K562 (cell line): ENCODE results near the gene PPA2. TPM values are rescaled to one million over a fixed set of nuclear protein-coding genes. Genes with fewer than 3 reads are reported as not detected.

Experiments
- CBX8 ChIP-seq: fragments of 200-600 bp; sonication (generic); IDR thresholded peaks from 2 replicates; pipeline ENCODE4 v1.6.1; 2012; ENCODE audit warnings: borderline replicate concordance, mixed run types, low read depth, mild to moderate bottlenecking, moderate library complexity, mixed read lengths, low read length, control low read depth, inconsistent platforms; ENCODE audit not compliant: poor library complexity, severe bottlenecking; ENCODE audit errors: extremely low read depth
- CCAR2 ChIP-seq: fragments of 200-400 bp; formaldehyde crosslinking; IDR thresholded peaks from 2 replicates; pipeline ENCODE4 v1.6.1; 2017; ENCODE audit warnings: mild to moderate bottlenecking, low read depth, low read length
- CTCF ChIP-seq, 3 experiments: IDR thresholded peaks in 2 of 3; conservative IDR thresholded peaks in 1 of 3; 2 replicates each; pipeline ENCODE4 v1.5.1; 2011 to 2012; ENCODE audit warnings: low read length in 3 of 3, mild to moderate bottlenecking in 3 of 3, control low read depth in 2 of 3, improper control_type of control experiment in 1 of 3, inconsistent platforms in 1 of 3, low read depth in 1 of 3, mixed read lengths in 1 of 3, moderate library complexity in 1 of 3; ENCODE audit not compliant: insufficient read depth in 2 of 3
- FOXA3 ChIP-seq, 2 experiments: fragments of 450-650 bp in 1 of 2; sonication (generic) in 1 of 2; formaldehyde crosslinking; IDR thresholded peaks in 1 of 2; conservative IDR thresholded peaks in 1 of 2; 2 replicates each; pipeline versions ENCODE4 v1.4.0 to v1.8.0; 2020 to 2022; ENCODE audit warnings: mild to moderate bottlenecking in 2 of 2, missing genetic modification reagents in 1 of 2
- FUS ChIP-seq: fragments of 200-400 bp; formaldehyde crosslinking; optimal IDR thresholded peaks from 2 replicates; pipeline ENCODE3; 2017; ENCODE audit warnings: low read depth, low read length
- HNRNPK ChIP-seq: fragments of 200-400 bp; formaldehyde crosslinking; IDR thresholded peaks from one replicate; pipeline ENCODE4 v1.6.1; 2018; ENCODE audit warnings: mild to moderate bottlenecking, low read depth, low read length; ENCODE audit not compliant: poor library complexity, severe bottlenecking
- IRF1 ChIP-seq: sonication (generic); formaldehyde crosslinking; IDR thresholded peaks from 2 replicates; pipeline ENCODE4 v1.8.0; 2022; ENCODE audit warnings: missing genetic modification reagents, mild to moderate bottlenecking, borderline replicate concordance
- IRF2 ChIP-seq: sonication (generic); formaldehyde crosslinking; IDR thresholded peaks from 2 replicates; pipeline ENCODE4 v1.8.1; 2022; ENCODE audit warnings: mild to moderate bottlenecking, missing genetic modification reagents
- MGA ChIP-seq: fragments of 450-650 bp; IDR thresholded peaks from 2 replicates; pipeline ENCODE4 v1.6.1; 2016; ENCODE audit warnings: mild to moderate bottlenecking, moderate library complexity
- SMARCE1 ChIP-seq: fragments of 450-650 bp; IDR thresholded peaks from 2 replicates; pipeline ENCODE4 v1.7.1; 2016; ENCODE audit warnings: mild to moderate bottlenecking
- SNRNP70 ChIP-seq: fragments of 200-400 bp; formaldehyde crosslinking; optimal IDR thresholded peaks from 2 replicates; pipeline ENCODE3; 2017; ENCODE audit warnings: low read depth, low read length
- ZNF695 ChIP-seq: fragments of 450-650 bp; formaldehyde crosslinking; IDR thresholded peaks from 2 replicates; pipeline ENCODE4 v1.4.0; 2020; ENCODE audit warnings: mild to moderate bottlenecking, moderate library complexity
- polyA plus RNA-seq, 8 experiments: library from polyadenylated mRNA; depleted of rRNA in 4 of 8; stranded (reverse) in 5 of 8; unstranded in 3 of 8; fragments of >200 nt; fragmentation: Nextera tagmentation in 2 of 8; fragmentation: Illumina TruSeq in 1 of 8; extraction: Ambion mirVana in 2 of 8; extraction: Trizol in 1 of 8; gene quantifications; 2 replicates each; pipeline versions ENCODE4 v1.2.1 to v1.2.3, GENCODE V29; 2011 to 2014; ENCODE audit warnings: inconsistent platforms in 1 of 8, missing spikeins in 1 of 8
- total RNA-seq, 7 experiments: library from RNA; depleted of rRNA in 6 of 7; stranded (reverse); fragments of >200 nt in 6 of 7; fragmentation: Illumina TruSeq in 2 of 7; extraction: Trizol in 2 of 7; gene quantifications; 2 replicates each; pipeline versions ENCODE4 v1.2.1 to v1.2.3, GENCODE V29; 2011 to 2021; ENCODE audit warnings: low replicate concordance in 1 of 7

Gene PPA2
- total and polyA plus RNA-seq, 9 of the 15 experiments (the other 6 are each of a cell fraction or from before 2014, with no cell fraction given) = 48.3 to 190 (median 109) TPM

- TF ChIP-seq CTCF (IDR thresholded peaks at IDR 0.05 in 2 of 3, conservative IDR thresholded peaks at IDR 0.05 in 1 of 3; ENCODE audit: insufficient read depth in 2 of 3, low read depth in 1 of 3, low read length in 3 of 3) = no peak
- no peak for TF ChIP-seq CBX8
- no peak for TF ChIP-seq CCAR2
- TF ChIP-seq MGA = peak; percentile 49
- no peak for TF ChIP-seq IRF1
- no peak for TF ChIP-seq SMARCE1
- peak; percentile 34 for TF ChIP-seq FUS
- no peak for TF ChIP-seq HNRNPK
- no peak for TF ChIP-seq SNRNP70
- no peak for TF ChIP-seq ZNF695 (CRISPR knock-in tag)
- no peak; a peak in 1 of 4 replicates for TF ChIP-seq FOXA3 (CRISPR knock-in tag; conservative IDR thresholded peaks at IDR 0.05 in 1 of 2, IDR thresholded peaks at IDR 0.05 in 1 of 2)
- no peak for TF ChIP-seq IRF2 (CRISPR knock-in tag)
Observed at GRCh38 chr4:105473324-105474098, at the start of gene PPA2 (continued).
